Activated T-cell treated with anti-CD3 and anti-CD28 coated beads for 1 hour (primary cell): ENCODE results near the gene AOAH.

Experiments
- DNase-seq: peaks from one replicate; pipeline ENCODE4 v3.0.0-alpha.2; 2020; ENCODE audit warnings: low read depth

The AOAH gene

GRCh38 chr7:36691983-36692382 lies 32.3 kb downstream of the AOAH start:
- no peak for DNase-seq

GRCh38 chr7:36690514-36691187 lies 33.6 kb downstream of the AOAH start:
- DNase-seq, result no peak

GRCh38 chr7:36690041-36690440 lies 34.3 kb downstream of the AOAH start:
- DNase-seq, result no peak

DNA sequence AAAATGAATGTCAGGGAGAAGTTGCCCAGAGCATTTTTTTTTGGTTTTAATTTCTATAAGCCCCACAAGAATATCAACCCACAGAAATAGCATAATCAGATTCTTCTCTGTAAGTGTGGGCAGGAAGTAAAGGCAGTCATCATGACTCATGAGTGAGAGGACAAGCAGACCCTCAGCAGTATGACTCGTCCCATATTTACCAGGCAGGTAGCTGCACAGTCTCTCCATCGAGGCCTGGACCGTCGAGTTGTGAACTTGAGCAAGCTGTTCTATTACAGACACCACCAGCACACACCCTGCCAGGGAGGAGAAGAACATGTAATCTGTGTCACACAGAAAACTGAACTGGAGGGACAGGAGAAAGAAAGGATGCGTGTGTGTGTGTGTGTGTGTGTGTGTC lies 37.8 kb downstream of the AOAH start:
- peak; percentile 4 for DNase-seq

DNA sequence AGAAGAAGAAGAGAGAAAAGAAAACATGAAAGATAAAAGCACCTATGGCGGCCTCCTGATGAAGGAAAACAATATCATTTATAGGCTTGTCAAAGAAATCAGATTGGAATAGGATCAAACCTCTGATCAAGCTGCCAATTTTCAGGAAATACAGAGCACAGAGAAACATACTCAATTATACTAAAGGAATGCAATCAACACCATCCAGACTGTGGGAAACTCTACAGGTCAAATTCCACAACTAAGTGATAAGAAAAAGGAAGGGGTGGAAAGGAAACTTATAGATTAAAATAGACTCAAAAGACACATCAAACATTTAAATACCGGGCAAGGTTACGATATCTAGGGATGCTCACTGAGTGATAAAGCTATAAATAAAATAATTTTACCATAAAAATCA lies 39.3 kb downstream of the AOAH start:
- DNase-seq, result no peak

DNA sequence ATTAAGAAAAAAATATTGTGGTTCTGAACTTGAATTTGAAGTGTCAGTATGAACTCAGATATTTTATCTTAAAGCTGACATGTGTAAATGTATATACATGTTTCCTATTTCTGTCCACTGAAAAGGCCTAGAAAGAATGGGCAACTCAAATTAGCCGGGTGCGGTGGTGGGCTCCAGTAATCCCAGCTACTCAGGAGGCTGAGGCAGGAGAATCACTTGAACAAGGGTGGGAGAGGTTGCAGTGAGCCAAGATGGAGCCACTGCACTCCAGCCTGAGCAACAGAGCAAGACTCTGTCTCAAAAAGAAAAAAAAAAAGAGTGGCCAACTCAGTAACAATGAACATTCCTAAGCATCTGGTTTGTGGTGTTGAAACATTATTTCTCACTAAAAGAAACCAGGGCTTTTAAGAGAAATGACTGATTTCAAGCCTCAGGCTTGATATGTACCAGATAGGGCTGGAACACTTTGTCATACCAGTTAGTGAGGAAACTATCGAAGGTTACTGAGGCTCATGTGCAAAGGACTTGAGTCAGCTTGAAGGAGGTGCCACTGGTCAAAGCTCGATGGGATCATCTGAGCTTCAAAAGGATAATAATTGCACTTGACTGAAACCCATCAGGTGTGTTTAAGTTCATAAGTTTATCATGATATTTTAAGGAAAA lies 40.5 kb downstream of the AOAH start:
- no peak for DNase-seq

- DNase-seq, result no peak
Observed at GRCh38 chr7:36683111-36683510, 41.2 kb downstream of the AOAH start.

- no peak for DNase-seq
Observed at GRCh38 chr7:36682102-36682501, 42.2 kb downstream of the AOAH start.

DNA sequence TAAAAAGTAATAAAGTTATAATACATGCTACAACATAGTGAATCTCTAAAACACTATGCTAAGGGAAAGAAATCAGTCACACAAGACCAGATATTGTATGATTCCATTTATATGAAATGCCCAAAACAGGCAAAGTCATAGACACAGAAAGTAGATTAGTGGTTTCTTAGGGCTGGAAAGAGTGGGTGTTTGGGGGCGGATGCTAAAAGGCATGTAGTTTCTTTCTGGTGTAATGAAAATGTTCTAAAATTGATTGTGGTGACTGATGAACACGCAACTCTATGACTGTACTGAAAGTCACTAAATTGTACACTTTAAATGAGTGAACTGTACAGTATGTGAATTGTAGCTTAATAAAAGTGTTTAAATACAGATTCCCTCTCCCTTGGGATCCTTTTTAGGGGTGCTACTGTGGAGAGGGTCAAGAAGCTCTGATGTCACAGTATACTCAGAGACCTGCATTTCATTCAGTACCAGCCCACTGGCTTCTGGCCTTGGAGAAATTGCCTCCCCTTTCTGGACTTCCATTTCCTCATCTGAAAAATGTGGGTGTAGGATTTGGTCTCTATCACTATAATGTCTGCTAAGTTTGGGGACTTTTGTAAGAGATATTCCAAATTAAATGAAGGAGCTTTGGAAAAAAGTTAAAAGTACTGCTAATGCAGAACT lies 46.4 kb downstream of the AOAH start:
- DNase-seq, result no peak

- DNase-seq, result no peak
Observed at GRCh38 chr7:36673703-36674102, 50.6 kb downstream of the AOAH start.

GRCh38 chr7:36671432-36671829 lies 52.9 kb downstream of the AOAH start:
- DNase-seq, result no peak

DNA sequence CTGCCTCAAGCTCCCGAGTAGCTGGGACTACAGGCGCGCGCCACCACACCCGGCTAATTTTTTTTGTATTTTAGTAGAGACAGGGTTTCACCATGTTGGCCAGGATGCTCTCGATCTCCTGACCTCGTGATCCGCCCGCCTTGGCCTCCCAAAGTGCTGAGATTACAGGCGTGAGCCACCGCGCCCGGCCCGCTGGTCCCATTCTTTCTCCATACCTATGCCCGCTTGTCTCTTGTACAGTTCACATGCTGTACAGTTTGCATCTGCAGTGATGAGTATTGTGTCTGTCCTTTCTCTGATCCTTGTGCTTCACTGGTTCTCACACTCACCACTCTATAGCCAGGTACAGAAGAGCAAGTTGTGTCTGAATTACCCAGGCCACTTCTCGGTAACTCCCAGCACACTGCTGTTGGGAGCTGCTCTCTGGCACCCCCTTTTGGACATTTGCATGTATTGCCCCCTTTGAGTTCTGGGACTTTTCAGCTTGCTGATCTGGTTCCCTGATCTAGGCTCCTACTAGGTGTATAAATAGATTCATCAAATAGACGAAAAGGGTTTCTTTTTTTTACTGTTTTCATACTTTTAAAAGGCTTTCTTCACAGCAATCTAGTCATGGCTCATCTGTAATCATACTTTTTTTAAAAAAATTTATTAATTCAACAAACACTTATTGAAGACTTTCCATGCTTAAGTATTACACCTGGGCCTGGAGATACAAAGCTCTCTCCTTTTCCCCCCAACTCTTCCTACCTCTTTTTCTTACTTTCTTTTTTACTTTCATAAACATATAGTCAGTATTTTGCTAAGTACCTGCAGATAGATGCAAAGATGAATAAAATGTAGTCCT lies 53.5 kb downstream of the AOAH start:
- peak; percentile 45 for DNase-seq

DNA sequence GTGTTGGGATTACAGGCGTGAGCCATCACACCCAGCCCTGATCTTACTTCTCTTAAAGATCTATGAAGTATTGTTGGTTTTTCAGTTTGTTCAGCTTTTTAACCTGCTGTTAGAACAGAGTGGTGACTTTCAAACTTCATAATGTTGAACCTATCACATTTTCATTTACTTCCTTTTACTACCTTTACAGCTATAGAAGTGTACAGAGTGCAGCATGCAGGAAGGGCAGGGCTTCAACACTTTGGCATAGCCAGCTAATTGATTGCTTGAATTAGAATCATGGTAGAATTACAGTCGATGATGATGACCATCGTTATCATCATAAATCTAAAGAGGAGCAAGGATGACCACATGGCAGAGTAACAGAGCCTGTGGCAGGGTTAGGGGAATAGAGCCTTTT lies 55.5 kb downstream of the AOAH start:
- no peak for DNase-seq

DNA sequence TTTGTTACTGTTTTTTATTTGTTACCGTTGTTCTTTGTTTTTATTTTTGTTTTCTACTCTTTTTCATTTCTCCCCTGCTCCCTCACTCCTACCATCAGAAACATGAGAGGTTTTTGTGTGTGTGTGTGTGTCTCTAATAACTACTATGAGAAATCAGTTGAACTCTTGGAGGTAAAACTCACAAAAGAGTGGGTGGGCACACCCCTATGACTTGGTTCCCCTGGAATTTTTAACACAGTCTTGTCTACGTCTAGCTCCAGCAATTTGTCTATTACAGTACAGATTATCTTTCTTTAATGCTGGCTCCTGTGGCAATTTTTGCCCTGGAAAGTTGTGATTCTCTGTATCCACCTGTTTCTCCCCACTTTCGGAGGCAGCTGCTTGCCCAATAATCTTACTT lies 56.2 kb downstream of the AOAH start:
- no peak for DNase-seq

- no peak for DNase-seq
Observed at GRCh38 chr7:36667007-36667745, 57.1 kb downstream of the AOAH start.

DNA sequence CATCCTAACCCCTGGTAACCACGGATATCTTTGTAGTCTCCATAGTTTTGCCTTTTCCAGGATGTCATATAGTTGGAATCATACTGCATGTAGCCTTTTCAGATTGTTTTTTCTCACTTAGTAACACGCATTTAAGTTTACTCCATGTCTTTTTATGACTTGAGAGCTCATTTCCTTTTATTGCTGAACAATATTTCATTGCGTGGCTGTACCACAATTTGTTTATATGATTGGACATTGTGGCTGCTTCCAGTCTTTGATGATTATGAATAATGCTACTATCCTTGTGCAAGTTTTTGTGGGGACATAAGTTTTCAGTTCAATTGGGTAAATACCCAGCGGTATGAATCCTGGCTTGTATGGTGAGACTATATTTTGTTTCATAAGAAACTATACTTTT lies 60.8 kb downstream of the AOAH start:
- DNase-seq, result no peak

DNA sequence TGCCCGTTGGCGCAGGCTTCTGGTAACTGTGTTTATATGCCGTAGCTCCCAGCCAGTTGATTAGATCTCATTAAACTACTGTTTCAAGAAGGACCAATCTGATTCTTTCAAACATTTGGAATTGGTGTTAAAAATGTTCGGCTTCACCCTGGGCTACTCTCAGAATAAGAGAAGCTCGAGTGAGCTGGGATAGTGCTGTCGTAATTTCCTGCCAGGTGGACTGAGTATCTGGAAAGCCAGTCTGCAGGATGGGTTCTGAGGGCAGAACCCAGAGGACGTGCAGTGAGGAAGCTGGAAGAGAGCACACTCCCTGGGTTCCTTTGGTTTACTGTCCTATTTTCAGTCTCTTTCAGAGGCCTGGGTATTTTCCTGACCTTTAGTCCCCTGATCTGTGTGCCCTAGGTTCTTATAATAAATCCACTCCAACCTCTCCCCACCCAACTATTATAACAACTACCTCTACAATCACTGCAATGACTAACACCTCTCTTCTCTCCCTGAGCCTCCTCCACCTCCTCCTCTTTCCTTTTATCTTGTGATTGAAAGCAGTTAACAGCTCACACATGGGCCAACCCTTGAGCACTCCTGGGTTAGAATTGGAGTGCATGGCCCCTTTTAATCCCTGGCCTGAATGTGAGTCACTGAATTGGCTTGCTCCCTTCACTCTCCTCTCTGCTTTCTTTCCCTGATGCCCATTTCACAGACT lies 63.0 kb downstream of the AOAH start:
- no peak for DNase-seq

GRCh38 chr7:36659638-36660341 lies 64.5 kb downstream of the AOAH start:
- DNase-seq, result no peak

GRCh38 chr7:36659172-36659516 lies 65.2 kb downstream of the AOAH start:
- DNase-seq, result no peak

DNA sequence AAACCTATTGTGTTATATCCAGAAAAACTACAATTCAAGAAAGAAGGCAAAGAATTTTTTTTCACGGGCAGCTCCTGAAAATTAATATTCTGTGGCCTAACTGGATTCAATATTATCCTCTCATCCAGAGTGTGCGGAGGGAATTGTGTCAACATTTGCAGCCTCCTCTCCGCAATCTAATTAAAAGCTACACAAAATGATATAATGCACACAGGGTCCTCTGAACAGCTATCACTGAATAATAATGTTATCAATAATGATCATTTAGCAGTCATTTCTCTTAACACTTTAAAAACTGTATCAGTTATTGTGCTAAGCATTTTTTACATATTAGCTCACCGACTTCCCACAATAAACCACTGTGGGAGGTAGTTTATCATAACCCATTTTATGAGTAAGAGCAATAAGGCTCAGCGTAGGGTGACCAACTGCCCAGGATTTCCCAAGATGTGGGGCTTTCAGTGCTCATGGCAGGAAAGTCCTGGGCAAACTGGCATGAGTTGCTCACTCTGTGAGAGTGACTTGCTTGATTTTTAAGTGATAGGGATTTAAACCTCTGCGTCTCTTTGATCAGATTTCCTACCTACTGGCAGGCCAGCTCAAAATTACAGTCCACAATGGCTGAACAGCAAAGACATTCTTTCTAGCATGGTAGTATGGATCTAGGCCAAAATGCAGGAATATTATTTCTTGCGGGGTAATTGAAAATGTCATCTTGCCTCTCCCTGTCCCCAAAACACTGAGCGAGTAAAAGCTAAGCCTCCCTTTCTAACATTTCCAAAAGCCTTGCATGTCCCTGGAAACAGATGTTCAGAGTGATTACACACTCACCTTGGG lies 65.7 kb downstream of the AOAH start:
- no peak for DNase-seq
